GM12878 (cell line): Measurements from ENCODE around the gene RNLS. TPM values are rescaled to one million over a fixed set of nuclear protein-coding genes. Genes with fewer than 3 reads are reported as not detected.
A peak's percentile ranks its signal among the peaks of the same experiment; 100 is the strongest.

Experiments
- ATAC-seq: fragments of 200-7000 bp; cut with Tn5 transposase; 3 replicates; pipeline ENCODE4 v1.9.1; 2020; ENCODE audit warnings: mild to moderate bottlenecking, moderate library complexity
- BruUV-seq: library from RNA; stranded (reverse); fragments of 400-500 nt; replicated peaks from 2 replicates; lab custom pipeline; 2021; lab: Mats Ljungman, UMichigan
- CTCF ChIA-PET: fragments of 300-600 bp; sonication (Branson Sonifier 250); formaldehyde crosslinking; extraction: SDS; loops from one replicate; lab custom pipeline; 2021; ENCODE audit warnings: inconsistent platforms; lab: Yijun Ruan, JAX
- POLR2A ChIA-PET: fragments of 350-600 bp; formaldehyde crosslinking; extraction: SDS; loops from one replicate; lab custom pipeline; 2021; ENCODE audit warnings: inconsistent platforms; lab: Charles Lee
- RAD21 ChIA-PET: fragments of 300-600 bp; sonication (Branson Sonifier 250); formaldehyde crosslinking; loops from one replicate; lab custom pipeline; 2023; ENCODE audit warnings: antibody characterized with exemption; ENCODE audit not compliant: unreplicated experiment; lab: Charles Lee
- SMC1A ChIA-PET: fragments of 300-600 bp; sonication (Branson Sonifier 250); formaldehyde crosslinking; loops from one replicate; lab custom pipeline; 2023; ENCODE audit not compliant: unreplicated experiment, uncharacterized antibody; lab: Charles Lee
- DNase-seq: peaks from one replicate; pipeline ENCODE4 v3.0.0-alpha.2; 2011; ENCODE audit warnings: low read depth, low spot score
- FAIRE-seq: peaks from 3 replicates; lab custom pipeline; 2011; peaks lifted over from hg19 to GRCh38; lab: Jason Lieb, UNC
- H2AFZ ChIP-seq: 2 replicates; pipeline ENCODE4 v1.6.0; 2011; ENCODE audit warnings: low read depth, low read length, control low read depth; ENCODE audit not compliant: control insufficient read depth
- H3K27ac ChIP-seq: 2 replicates; pipeline ENCODE4 v1.5.1; 2011; ENCODE audit warnings: control low read depth; ENCODE audit not compliant: control insufficient read depth, insufficient read depth
- H3K27me3 ChIP-seq, 2 experiments: replicated peaks in 1 of 2; 2 replicates each; pipeline versions ENCODE4 v1.6.0 to v1.6.1; 2011; ENCODE audit warnings: low read length in 1 of 2; ENCODE audit not compliant: control insufficient read depth in 2 of 2, insufficient read depth in 2 of 2
- H3K36me3 ChIP-seq, 2 experiments: 2 replicates each; pipeline ENCODE4 v1.5.1; 2011; ENCODE audit warnings: low read length in 1 of 2; ENCODE audit not compliant: control insufficient read depth in 2 of 2, insufficient read depth in 2 of 2
- H3K4me1 ChIP-seq: 2 replicates; pipeline ENCODE4 v1.6.1; 2011; ENCODE audit warnings: mild to moderate bottlenecking, low read length, moderate library complexity, mixed read lengths; ENCODE audit not compliant: control insufficient read depth, insufficient read depth
- H3K4me2 ChIP-seq: 2 replicates; pipeline ENCODE4 v1.6.0; 2011; ENCODE audit warnings: control low read depth; ENCODE audit not compliant: control insufficient read depth, insufficient read depth
- H3K4me3 ChIP-seq: fragments of 200-600 bp; sonication (generic); 2 replicates; pipeline ENCODE4 v1.5.1; 2016
- H3K79me2 ChIP-seq: 2 replicates; pipeline ENCODE4 v1.6.0; 2011; ENCODE audit warnings: low read length; ENCODE audit not compliant: control insufficient read depth, insufficient read depth
- H3K9ac ChIP-seq: 2 replicates; pipeline ENCODE4 v1.8.0; 2011; ENCODE audit warnings: low read length, control low read depth, mixed read lengths; ENCODE audit not compliant: control insufficient read depth, insufficient read depth
- H3K9me3 ChIP-seq: replicated peaks from 3 replicates; pipeline ENCODE4 v1.5.1; 2011; ENCODE audit warnings: mild to moderate bottlenecking, low read length; ENCODE audit not compliant: control insufficient read depth, insufficient read depth
- H4K20me1 ChIP-seq: 2 replicates; pipeline ENCODE4 v1.6.0; 2011; ENCODE audit not compliant: control insufficient read depth, insufficient read depth
- ATF7 ChIP-seq: fragments of 450-650 bp; IDR thresholded peaks from 2 replicates; pipeline ENCODE4 v1.6.1; 2016; ENCODE audit warnings: low read depth, mild to moderate bottlenecking
- CBX5 ChIP-seq: sonication (generic); IDR thresholded peaks from 2 replicates; pipeline ENCODE4 v1.6.1; 2016; ENCODE audit warnings: low read depth, moderate library complexity, mild to moderate bottlenecking, inconsistent platforms
- CHD4 ChIP-seq: fragments of 200-600 bp; sonication (generic); IDR thresholded peaks from 2 replicates; pipeline ENCODE4 v1.6.1; 2016; ENCODE audit warnings: mild to moderate bottlenecking
- EGR1 ChIP-seq, 2 experiments: IDR thresholded peaks; 1 replicate in 1 of 2; 2 replicates in 1 of 2; pipeline ENCODE4 v1.6.1; 2011 to 2012; ENCODE audit warnings: low read depth in 2 of 2, low read length in 2 of 2, borderline replicate concordance in 1 of 2, mild to moderate bottlenecking in 1 of 2, moderate library complexity in 1 of 2
- EP300 ChIP-seq, 2 experiments: fragments of 150-350 bp in 1 of 2; IDR thresholded peaks; 2 replicates each; pipeline ENCODE4 v1.6.1; 2011 to 2012; ENCODE audit warnings: low read depth in 2 of 2, low read length in 2 of 2, borderline replicate concordance in 1 of 2, improper control_type of control experiment in 1 of 2, inconsistent platforms in 1 of 2; ENCODE audit not compliant: control insufficient read depth in 1 of 2
- ESRRA ChIP-seq: IDR thresholded peaks from 2 replicates; pipeline ENCODE4 v1.6.1; 2012; ENCODE audit warnings: mild to moderate bottlenecking, low read length, improper control_type of control experiment
- FOS ChIP-seq: IDR thresholded peaks from 3 replicates; pipeline ENCODE4 v1.6.1; 2011; ENCODE audit warnings: borderline replicate concordance; ENCODE audit not compliant: insufficient read length; ENCODE audit errors: extremely low read depth
- GABPA ChIP-seq: IDR thresholded peaks from 2 replicates; pipeline ENCODE4 v1.6.1; 2014; ENCODE audit warnings: antibody characterized with exemption, low read depth, mild to moderate bottlenecking, inconsistent platforms
- LARP7 ChIP-seq: fragments of 450-650 bp; IDR thresholded peaks from 2 replicates; pipeline ENCODE4 v1.6.1; 2017; ENCODE audit warnings: mild to moderate bottlenecking
- MTA2 ChIP-seq: fragments of 450-650 bp; IDR thresholded peaks from 2 replicates; pipeline ENCODE4 v1.6.1; 2016; ENCODE audit warnings: low read depth, mild to moderate bottlenecking, moderate library complexity
- NR2F1 ChIP-seq: fragments of 450-650 bp; conservative IDR thresholded peaks from 2 replicates; pipeline ENCODE4 v1.6.1; 2017; ENCODE audit warnings: mild to moderate bottlenecking
- POLR2AphosphoS2 ChIP-seq: IDR thresholded peaks from 2 replicates; pipeline ENCODE4 v1.6.1; 2011; ENCODE audit warnings: low read depth, mild to moderate bottlenecking, low read length, improper control_type of control experiment, moderate library complexity
- SIN3A ChIP-seq: IDR thresholded peaks from 2 replicates; pipeline ENCODE4 v1.6.1; 2012; ENCODE audit warnings: low read depth, low read length, improper control_type of control experiment
- SREBF2 ChIP-seq: IDR thresholded peaks from 2 replicates; pipeline ENCODE4 v1.6.1; 2012; ENCODE audit warnings: mild to moderate bottlenecking, low read length
- ZNF217 ChIP-seq: fragments of 450-650 bp; IDR thresholded peaks from 2 replicates; pipeline ENCODE4 v1.6.1; 2017; ENCODE audit warnings: antibody characterized with exemption, mild to moderate bottlenecking
- ZNF384 ChIP-seq: IDR thresholded peaks from 2 replicates; pipeline ENCODE4 v1.6.1; 2012; ENCODE audit warnings: low read depth, mild to moderate bottlenecking, low read length, improper control_type of control experiment, borderline replicate concordance
- ZSCAN29 ChIP-seq: fragments of 450-650 bp; IDR thresholded peaks from 2 replicates; pipeline ENCODE4 v1.6.1; 2017; ENCODE audit warnings: mild to moderate bottlenecking, moderate library complexity
- WGBS: methylation state at CpG from one replicate; pipeline ENCODE4 v1.1.6; 2016; ENCODE audit warnings: low lambda C conversion rate; ENCODE audit not compliant: insufficient replicate concordance, insufficient coverage; ENCODE audit errors: missing lambda C conversion rate; 5-methylcytosine and 5-hydroxymethylcytosine counted together
- in situ Hi-C: fragments of 300-500 bp; cut with MboI; formaldehyde crosslinking; loops from 9 replicates; pipeline ENCODE4 v1.14.3; 2018; ENCODE audit warnings: mixed read lengths
- intact Hi-C: fragments of 100-400 bp; cut with micrococcal nuclease; formaldehyde crosslinking; loops from one replicate; pipeline ENCODE4 v1.14.2; 2022; ENCODE audit not compliant: unreplicated experiment
- polyA plus RNA-seq, 11 experiments: library from polyadenylated mRNA; depleted of rRNA in 4 of 11; unstranded in 6 of 11; stranded (reverse) in 5 of 11; fragments of >200 nt; fragmentation: Nextera tagmentation in 4 of 11; fragmentation: Illumina TruSeq in 1 of 11; extraction: Ambion mirVana in 4 of 11; extraction: Trizol in 1 of 11; gene quantifications; 1 replicate in 1 of 11; 2 replicates in 10 of 11; pipeline versions ENCODE4 v1.2.1 to v1.2.3, GENCODE V29; 2011 to 2016; ENCODE audit warnings: inconsistent platforms in 2 of 11, missing spikeins in 2 of 11, low read depth in 1 of 11
- total RNA-seq, 4 experiments: library from RNA; depleted of rRNA in 3 of 4; stranded (reverse); fragments of >200 nt in 3 of 4; fragmentation: Illumina TruSeq in 1 of 4; extraction: Trizol in 1 of 4; gene quantifications; 2 replicates each; pipeline versions ENCODE4 v1.2.1 to v1.2.3, GENCODE V29; 2013 to 2021
- TF ChIP-seq, protein P1 (sequence below): IDR thresholded peaks from 2 replicates; pipeline ENCODE4 v1.6.1; 2012; ENCODE audit warnings: mild to moderate bottlenecking, low read depth, low read length
- TF ChIP-seq, protein P2 (sequence below): fragments of 450-650 bp; IDR thresholded peaks from 2 replicates; pipeline ENCODE4 v1.6.1; 2018; ENCODE audit warnings: mild to moderate bottlenecking, low read depth, moderate library complexity; ENCODE audit not compliant: partially characterized antibody

Gene RNLS
- total and polyA plus RNA-seq, 10 of the 15 experiments (the other 5 are each of a cell fraction or from before 2014, with no cell fraction given): 3.4 to 6.7 (median 4.6) TPM

DNA sequence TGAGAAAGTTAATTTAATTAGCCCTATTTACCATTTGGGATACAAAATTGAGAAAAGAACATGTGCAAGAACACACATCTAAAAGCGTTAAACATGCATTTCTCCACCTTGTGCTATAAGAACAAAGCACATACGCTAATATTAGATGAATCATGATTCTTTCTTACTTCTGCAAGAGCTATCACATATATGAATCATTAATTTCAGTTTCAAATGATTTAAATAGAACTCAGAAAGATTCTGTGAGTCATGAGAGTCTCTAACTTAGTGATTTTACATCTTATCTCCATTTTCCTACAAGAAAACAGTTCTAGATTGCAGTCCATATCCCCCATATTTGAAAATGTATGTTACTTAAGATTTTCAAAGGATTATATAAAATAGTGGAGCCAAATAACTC lies 173.9 kb downstream of the RNLS start (continued):
- TF ChIP-seq GABPA (peak; percentile 28; the same call in 1 of the 2 replicates), ZNF384 (no peak), ZNF217 (0 out of 2 replicates have a peak, but pooled peaks have one; percentile 18), EGR1 (IDR thresholded peaks at IDR 0.05; ENCODE audit: borderline replicate concordance in 1 of 2, low read depth in 2 of 2, low read length in 2 of 2) (no peak)
- TF ChIP-seq, all 136 proteins: peak for 14

DNA sequence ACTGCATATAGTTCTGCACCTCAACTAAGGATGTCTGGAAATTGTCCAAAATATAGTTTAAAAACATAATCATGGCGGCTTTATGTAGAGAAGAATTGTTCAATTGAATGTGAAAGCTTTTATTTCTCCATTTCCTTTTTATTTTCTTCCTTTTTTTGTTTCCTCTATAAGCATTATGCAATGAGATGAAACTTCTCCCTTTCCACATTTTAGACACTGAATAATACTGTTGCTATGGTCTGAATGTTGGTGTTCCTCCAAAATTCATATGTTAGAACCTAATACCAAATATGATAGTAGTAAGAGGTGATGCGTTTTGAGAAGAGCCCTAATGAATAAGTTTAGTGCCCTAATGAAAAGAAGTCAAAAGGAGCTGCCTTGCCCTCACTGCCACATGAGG lies 175.0 kb downstream of the RNLS start:
- H3K79me2 ChIP-seq: no peaks in the 10 kb centered on the region
- in situ Hi-C loops: no loop called here
- H3K4me3 ChIP-seq: no peak overlapping the region
- ATAC-seq (no peak), FAIRE-seq (no peak), DNase-seq (no peak)
- intact Hi-C loops: no loop called here
- no peak overlapping the region for H3K27ac ChIP-seq
- ChIA-PET SMC1A (interaction anchor here (0.8 kb wide), 1 partner anchor 18 kb away, joined by 3 read pairs; no protein-coding TSS in a partner anchor), POLR2A (no interaction called here), RAD21 (no interaction called here), CTCF (interaction anchor here (1.6 to 1.7 kb wide), 2 partner anchors 16 to 19 kb away, joined by 4 to 5 read pairs; no protein-coding TSS in a partner anchor)
- H3K4me2 ChIP-seq: no peak overlapping the region
- H3K4me1 ChIP-seq: peaks cover 20% of the 10 kb centered on the region
- no peak overlapping the region for H2AFZ ChIP-seq
- no peaks in the 10 kb centered on the region for H4K20me1 ChIP-seq
- no TSS peak for BruUV-seq
- H3K9ac ChIP-seq: no peak overlapping the region
- no peaks in the 10 kb centered on the region for H3K36me3 ChIP-seq
- WGBS: 91% methylated on average over 2 of the region's 2 CpGs
- H3K9me3 ChIP-seq: no peaks in the 10 kb centered on the region; the same call in 2 of the 3 replicates
- no peaks in the 10 kb centered on the region for H3K27me3 ChIP-seq
- TF ChIP-seq CHD4 (no peak), SREBF2 (no peak), SIN3A (no peak), ESRRA (no peak), MTA2 (no peak), CBX5 (no peak), POLR2AphosphoS2 (no peak), EP300 (IDR thresholded peaks at IDR 0.05; ENCODE audit: borderline replicate concordance in 1 of 2, control insufficient read depth in 1 of 2, low read depth in 2 of 2, low read length in 2 of 2) (no peak), ZSCAN29 (no peak), ATF7 (no peak), FOS (no peak), NR2F1 (no peak), LARP7 (no peak)
- TF ChIP-seq, protein P1, sequence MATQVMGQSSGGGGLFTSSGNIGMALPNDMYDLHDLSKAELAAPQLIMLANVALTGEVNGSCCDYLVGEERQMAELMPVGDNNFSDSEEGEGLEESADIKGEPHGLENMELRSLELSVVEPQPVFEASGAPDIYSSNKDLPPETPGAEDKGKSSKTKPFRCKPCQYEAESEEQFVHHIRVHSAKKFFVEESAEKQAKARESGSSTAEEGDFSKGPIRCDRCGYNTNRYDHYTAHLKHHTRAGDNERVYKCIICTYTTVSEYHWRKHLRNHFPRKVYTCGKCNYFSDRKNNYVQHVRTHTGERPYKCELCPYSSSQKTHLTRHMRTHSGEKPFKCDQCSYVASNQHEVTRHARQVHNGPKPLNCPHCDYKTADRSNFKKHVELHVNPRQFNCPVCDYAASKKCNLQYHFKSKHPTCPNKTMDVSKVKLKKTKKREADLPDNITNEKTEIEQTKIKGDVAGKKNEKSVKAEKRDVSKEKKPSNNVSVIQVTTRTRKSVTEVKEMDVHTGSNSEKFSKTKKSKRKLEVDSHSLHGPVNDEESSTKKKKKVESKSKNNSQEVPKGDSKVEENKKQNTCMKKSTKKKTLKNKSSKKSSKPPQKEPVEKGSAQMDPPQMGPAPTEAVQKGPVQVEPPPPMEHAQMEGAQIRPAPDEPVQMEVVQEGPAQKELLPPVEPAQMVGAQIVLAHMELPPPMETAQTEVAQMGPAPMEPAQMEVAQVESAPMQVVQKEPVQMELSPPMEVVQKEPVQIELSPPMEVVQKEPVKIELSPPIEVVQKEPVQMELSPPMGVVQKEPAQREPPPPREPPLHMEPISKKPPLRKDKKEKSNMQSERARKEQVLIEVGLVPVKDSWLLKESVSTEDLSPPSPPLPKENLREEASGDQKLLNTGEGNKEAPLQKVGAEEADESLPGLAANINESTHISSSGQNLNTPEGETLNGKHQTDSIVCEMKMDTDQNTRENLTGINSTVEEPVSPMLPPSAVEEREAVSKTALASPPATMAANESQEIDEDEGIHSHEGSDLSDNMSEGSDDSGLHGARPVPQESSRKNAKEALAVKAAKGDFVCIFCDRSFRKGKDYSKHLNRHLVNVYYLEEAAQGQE: no peak
- TF ChIP-seq, protein P2, sequence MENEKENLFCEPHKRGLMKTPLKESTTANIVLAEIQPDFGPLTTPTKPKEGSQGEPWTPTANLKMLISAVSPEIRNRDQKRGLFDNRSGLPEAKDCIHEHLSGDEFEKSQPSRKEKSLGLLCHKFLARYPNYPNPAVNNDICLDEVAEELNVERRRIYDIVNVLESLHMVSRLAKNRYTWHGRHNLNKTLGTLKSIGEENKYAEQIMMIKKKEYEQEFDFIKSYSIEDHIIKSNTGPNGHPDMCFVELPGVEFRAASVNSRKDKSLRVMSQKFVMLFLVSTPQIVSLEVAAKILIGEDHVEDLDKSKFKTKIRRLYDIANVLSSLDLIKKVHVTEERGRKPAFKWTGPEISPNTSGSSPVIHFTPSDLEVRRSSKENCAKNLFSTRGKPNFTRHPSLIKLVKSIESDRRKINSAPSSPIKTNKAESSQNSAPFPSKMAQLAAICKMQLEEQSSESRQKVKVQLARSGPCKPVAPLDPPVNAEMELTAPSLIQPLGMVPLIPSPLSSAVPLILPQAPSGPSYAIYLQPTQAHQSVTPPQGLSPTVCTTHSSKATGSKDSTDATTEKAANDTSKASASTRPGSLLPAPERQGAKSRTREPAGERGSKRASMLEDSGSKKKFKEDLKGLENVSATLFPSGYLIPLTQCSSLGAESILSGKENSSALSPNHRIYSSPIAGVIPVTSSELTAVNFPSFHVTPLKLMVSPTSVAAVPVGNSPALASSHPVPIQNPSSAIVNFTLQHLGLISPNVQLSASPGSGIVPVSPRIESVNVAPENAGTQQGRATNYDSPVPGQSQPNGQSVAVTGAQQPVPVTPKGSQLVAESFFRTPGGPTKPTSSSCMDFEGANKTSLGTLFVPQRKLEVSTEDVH: no peak
